SK-N-SH treated with all-trans-retinoic acid at 6 μM for 48 hours (cell line): ENCODE data around the gene PASK.

ENCODE experiments used
- ATAC-seq: fragments of 200-7000 bp; cut with Tn5 transposase; 3 replicates; pipeline ENCODE4 v1.9.1; 2020; ENCODE audit warnings: mild to moderate bottlenecking, moderate library complexity
- BACH2 ChIP-seq: fragments of 250-450 bp; sonication (Bioruptor Pico); IDR thresholded peaks from 2 replicates; pipeline ENCODE4 v1.9.0; 2021; ENCODE audit warnings: mild to moderate bottlenecking, borderline replicate concordance
- CSDC2 ChIP-seq: fragments of 250-450 bp; sonication (Bioruptor Pico); IDR thresholded peaks from 2 replicates; pipeline ENCODE4 v1.5.0; 2020; ENCODE audit warnings: mild to moderate bottlenecking, moderate library complexity
- CSRNP3 ChIP-seq: fragments of 250-450 bp; sonication (Bioruptor Pico); IDR thresholded peaks from 2 replicates; pipeline ENCODE4 v1.5.1; 2021; ENCODE audit warnings: mild to moderate bottlenecking, moderate library complexity
- ESRRG ChIP-seq: fragments of 250-450 bp; sonication (Bioruptor Pico); IDR thresholded peaks from 2 replicates; pipeline ENCODE4 v1.6.1; 2021; ENCODE audit warnings: mild to moderate bottlenecking
- ISL1 ChIP-seq: fragments of 250-450 bp; sonication (Bioruptor Pico); IDR thresholded peaks from 2 replicates; pipeline ENCODE4 v2.1.2; 2022; ENCODE audit warnings: mild to moderate bottlenecking, moderate library complexity
- OSR1 ChIP-seq: fragments of 250-450 bp; sonication (Bioruptor Pico); IDR thresholded peaks from 2 replicates; pipeline ENCODE4 v1.8.0; 2022; ENCODE audit warnings: moderate library complexity, mild to moderate bottlenecking, inconsistent platforms
- PATZ1 ChIP-seq: fragments of 250-450 bp; sonication (Bioruptor Pico); IDR thresholded peaks from 2 replicates; pipeline ENCODE4 v1.8.0; 2020; ENCODE audit warnings: mild to moderate bottlenecking, moderate library complexity, borderline replicate concordance
- PPARA ChIP-seq: fragments of 250-450 bp; sonication (Bioruptor Pico); IDR thresholded peaks from 2 replicates; pipeline ENCODE4 v1.5.0; 2020; ENCODE audit warnings: mild to moderate bottlenecking, borderline replicate concordance
- RARB ChIP-seq: fragments of 250-450 bp; sonication (Bioruptor Pico); IDR thresholded peaks from 2 replicates; pipeline ENCODE4 v1.8.0; 2021; ENCODE audit warnings: mild to moderate bottlenecking, moderate library complexity
- TCF4 ChIP-seq: fragments of 250-450 bp; sonication (Bioruptor Pico); IDR thresholded peaks from 2 replicates; pipeline ENCODE4 v1.8.0; 2021; ENCODE audit warnings: mild to moderate bottlenecking, moderate library complexity, borderline replicate concordance
- TOX ChIP-seq: fragments of 250-450 bp; sonication (Bioruptor Pico); IDR thresholded peaks from 2 replicates; pipeline ENCODE4 v1.8.0; 2021; ENCODE audit warnings: mild to moderate bottlenecking, moderate library complexity, borderline replicate concordance
- ZC3H10 ChIP-seq: fragments of 250-450 bp; sonication (Bioruptor Pico); IDR thresholded peaks from 2 replicates; pipeline ENCODE4 v1.5.1; 2021; ENCODE audit warnings: mild to moderate bottlenecking, moderate library complexity
- ZFP3 ChIP-seq: fragments of 250-450 bp; sonication (Bioruptor Pico); IDR thresholded peaks from 2 replicates; pipeline ENCODE4 v1.5.0; 2020; ENCODE audit warnings: mild to moderate bottlenecking, moderate library complexity
- ZFP30 ChIP-seq: fragments of 450-650 bp; formaldehyde crosslinking; IDR thresholded peaks from 2 replicates; pipeline ENCODE4 v1.5.0; 2022; ENCODE audit warnings: mild to moderate bottlenecking, moderate library complexity
- ZNF565 ChIP-seq: fragments of 450-650 bp; formaldehyde crosslinking; conservative IDR thresholded peaks from 2 replicates; pipeline ENCODE4 v1.5.0; 2020; ENCODE audit warnings: low read depth, mild to moderate bottlenecking, moderate library complexity
- ZNF70 ChIP-seq: fragments of 450-650 bp; formaldehyde crosslinking; IDR thresholded peaks from 2 replicates; pipeline ENCODE4 v1.5.0; 2020; ENCODE audit warnings: mild to moderate bottlenecking, moderate library complexity
- ZNF8 ChIP-seq: fragments of 450-650 bp; formaldehyde crosslinking; IDR thresholded peaks from 2 replicates; pipeline ENCODE4 v1.5.0; 2020; ENCODE audit warnings: mild to moderate bottlenecking, moderate library complexity
- TF ChIP-seq, protein P1 (sequence below): fragments of 250-450 bp; sonication (Bioruptor Pico); IDR thresholded peaks from 2 replicates; pipeline ENCODE4 v1.5.0; 2020; ENCODE audit warnings: mild to moderate bottlenecking, moderate library complexity
- TF ChIP-seq, protein P2 (sequence below): fragments of 250-450 bp; sonication (Bioruptor Pico); IDR thresholded peaks from 2 replicates; pipeline ENCODE4 v1.5.1; 2020; ENCODE audit warnings: low read depth, mild to moderate bottlenecking, moderate library complexity
- TF ChIP-seq, protein P3 (sequence below): fragments of 250-450 bp; sonication (Bioruptor Pico); IDR thresholded peaks from 2 replicates; pipeline ENCODE4 v1.8.0; 2021; ENCODE audit warnings: low read depth, mild to moderate bottlenecking, moderate library complexity, borderline replicate concordance

The PASK gene

DNA sequence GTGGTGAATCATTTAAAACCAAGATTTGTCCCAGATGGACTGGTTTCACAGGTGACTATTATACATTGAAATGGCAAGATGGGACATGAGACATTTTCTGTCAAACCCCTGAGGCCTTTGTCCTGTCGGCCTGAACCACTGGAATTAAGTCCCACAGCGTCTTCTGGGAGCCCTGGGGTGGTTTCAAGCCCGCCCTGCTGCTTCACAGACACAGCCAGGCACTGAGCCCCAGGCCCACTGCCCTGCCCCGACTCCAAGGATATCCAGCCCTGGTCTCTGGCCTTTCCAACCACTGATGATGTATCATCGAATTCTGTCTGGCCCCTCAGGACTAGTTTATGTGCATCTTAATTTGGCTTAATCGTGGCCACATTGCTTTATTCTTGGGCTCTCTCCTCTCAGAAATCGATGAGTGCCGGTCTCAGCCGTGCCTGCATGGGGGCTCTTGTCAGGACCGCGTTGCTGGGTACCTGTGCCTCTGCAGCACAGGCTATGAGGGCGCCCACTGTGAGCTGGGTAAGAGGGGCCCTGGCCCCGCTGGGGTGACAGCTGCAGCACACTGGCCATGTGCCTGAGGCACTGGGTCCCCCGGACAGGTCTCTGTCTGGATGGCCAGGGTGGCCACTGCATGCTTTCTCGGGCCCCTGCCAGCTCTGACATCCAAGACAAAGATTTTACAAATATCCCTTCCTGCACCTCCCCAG, 86.7 kb downstream of the PASK start:
- TF ChIP-seq, protein P1, sequence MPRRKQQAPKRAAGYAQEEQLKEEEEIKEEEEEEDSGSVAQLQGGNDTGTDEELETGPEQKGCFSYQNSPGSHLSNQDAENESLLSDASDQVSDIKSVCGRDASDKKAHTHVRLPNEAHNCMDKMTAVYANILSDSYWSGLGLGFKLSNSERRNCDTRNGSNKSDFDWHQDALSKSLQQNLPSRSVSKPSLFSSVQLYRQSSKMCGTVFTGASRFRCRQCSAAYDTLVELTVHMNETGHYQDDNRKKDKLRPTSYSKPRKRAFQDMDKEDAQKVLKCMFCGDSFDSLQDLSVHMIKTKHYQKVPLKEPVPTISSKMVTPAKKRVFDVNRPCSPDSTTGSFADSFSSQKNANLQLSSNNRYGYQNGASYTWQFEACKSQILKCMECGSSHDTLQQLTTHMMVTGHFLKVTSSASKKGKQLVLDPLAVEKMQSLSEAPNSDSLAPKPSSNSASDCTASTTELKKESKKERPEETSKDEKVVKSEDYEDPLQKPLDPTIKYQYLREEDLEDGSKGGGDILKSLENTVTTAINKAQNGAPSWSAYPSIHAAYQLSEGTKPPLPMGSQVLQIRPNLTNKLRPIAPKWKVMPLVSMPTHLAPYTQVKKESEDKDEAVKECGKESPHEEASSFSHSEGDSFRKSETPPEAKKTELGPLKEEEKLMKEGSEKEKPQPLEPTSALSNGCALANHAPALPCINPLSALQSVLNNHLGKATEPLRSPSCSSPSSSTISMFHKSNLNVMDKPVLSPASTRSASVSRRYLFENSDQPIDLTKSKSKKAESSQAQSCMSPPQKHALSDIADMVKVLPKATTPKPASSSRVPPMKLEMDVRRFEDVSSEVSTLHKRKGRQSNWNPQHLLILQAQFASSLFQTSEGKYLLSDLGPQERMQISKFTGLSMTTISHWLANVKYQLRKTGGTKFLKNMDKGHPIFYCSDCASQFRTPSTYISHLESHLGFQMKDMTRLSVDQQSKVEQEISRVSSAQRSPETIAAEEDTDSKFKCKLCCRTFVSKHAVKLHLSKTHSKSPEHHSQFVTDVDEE (CRISPR knock-in tag) = no peak
- no peak for TF ChIP-seq ZC3H10 (CRISPR knock-in tag)
- no peak for TF ChIP-seq CSDC2 (CRISPR knock-in tag)
- no peak for TF ChIP-seq ISL1 (CRISPR knock-in tag)
- no peak for TF ChIP-seq ZNF70 (CRISPR knock-in tag)
- TF ChIP-seq ZFP30 (CRISPR knock-in tag) = no peak
- TF ChIP-seq PPARA (CRISPR knock-in tag) = no peak
- TF ChIP-seq, protein P2, sequence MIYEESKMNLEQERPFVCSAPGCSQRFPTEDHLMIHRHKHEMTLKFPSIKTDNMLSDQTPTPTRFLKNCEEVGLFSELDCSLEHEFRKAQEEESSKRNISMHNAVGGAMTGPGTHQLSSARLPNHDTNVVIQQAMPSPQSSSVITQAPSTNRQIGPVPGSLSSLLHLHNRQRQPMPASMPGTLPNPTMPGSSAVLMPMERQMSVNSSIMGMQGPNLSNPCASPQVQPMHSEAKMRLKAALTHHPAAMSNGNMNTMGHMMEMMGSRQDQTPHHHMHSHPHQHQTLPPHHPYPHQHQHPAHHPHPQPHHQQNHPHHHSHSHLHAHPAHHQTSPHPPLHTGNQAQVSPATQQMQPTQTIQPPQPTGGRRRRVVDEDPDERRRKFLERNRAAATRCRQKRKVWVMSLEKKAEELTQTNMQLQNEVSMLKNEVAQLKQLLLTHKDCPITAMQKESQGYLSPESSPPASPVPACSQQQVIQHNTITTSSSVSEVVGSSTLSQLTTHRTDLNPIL (CRISPR knock-in tag) = no peak
- TF ChIP-seq, protein P3, sequence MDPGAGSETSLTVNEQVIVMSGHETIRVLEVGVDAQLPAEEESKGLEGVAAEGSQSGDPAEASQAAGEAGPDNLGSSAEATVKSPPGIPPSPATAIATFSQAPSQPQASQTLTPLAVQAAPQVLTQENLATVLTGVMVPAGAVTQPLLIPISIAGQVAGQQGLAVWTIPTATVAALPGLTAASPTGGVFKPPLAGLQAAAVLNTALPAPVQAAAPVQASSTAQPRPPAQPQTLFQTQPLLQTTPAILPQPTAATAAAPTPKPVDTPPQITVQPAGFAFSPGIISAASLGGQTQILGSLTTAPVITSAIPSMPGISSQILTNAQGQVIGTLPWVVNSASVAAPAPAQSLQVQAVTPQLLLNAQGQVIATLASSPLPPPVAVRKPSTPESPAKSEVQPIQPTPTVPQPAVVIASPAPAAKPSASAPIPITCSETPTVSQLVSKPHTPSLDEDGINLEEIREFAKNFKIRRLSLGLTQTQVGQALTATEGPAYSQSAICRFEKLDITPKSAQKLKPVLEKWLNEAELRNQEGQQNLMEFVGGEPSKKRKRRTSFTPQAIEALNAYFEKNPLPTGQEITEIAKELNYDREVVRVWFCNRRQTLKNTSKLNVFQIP (CRISPR knock-in tag) = no peak
- TF ChIP-seq OSR1 (CRISPR knock-in tag) = no peak
- TF ChIP-seq RARB = no peak
- no peak for TF ChIP-seq TCF4 (CRISPR knock-in tag)
- TF ChIP-seq PATZ1 = no peak
- no peak for TF ChIP-seq CSRNP3 (CRISPR knock-in tag)
- no peak for TF ChIP-seq TOX (CRISPR knock-in tag)
- no peak for TF ChIP-seq ZNF565
- no peak for TF ChIP-seq ESRRG (CRISPR knock-in tag)
- TF ChIP-seq ZNF8 (CRISPR knock-in tag) = no peak
- no peak for TF ChIP-seq BACH2 (CRISPR knock-in tag)
- TF ChIP-seq, all 23 proteins: peak for 0
- ATAC-seq = no peak

DNA sequence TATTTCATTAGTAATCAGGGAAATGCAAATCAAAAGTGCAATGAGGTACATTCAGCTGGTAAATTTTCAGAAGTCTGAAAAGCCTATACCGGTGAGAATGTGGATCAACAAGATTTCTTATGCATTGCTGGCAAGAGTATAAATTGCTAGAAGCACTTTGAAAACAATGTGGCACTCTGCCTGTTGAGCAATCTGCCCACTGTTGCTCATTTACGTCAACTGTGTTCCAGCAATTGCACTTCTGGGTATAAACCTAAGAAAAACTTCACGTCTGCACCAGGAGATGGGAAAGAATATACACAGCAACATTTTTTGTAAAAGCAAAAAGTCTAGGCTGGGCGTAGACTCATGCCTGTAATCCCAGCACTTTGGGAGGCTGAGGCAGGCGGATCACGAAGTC, 88.0 kb downstream of the PASK start:
- ATAC-seq = no peak
- no peak for TF ChIP-seq PATZ1
- no peak for TF ChIP-seq ZNF8 (CRISPR knock-in tag)
- TF ChIP-seq, protein P3 (CRISPR knock-in tag) = no peak
- TF ChIP-seq OSR1 (CRISPR knock-in tag) = no peak
- no peak for TF ChIP-seq CSDC2 (CRISPR knock-in tag)
- TF ChIP-seq BACH2 (CRISPR knock-in tag) = no peak
- no peak for TF ChIP-seq ZNF70 (CRISPR knock-in tag)
- no peak for TF ChIP-seq CSRNP3 (CRISPR knock-in tag)
- TF ChIP-seq ISL1 (CRISPR knock-in tag) = no peak
- TF ChIP-seq ZNF565 = no peak
- TF ChIP-seq TCF4 (CRISPR knock-in tag) = no peak
- TF ChIP-seq ZFP3 (CRISPR knock-in tag) = no peak
- TF ChIP-seq, protein P1 (CRISPR knock-in tag) = no peak
- no peak for TF ChIP-seq ZFP30 (CRISPR knock-in tag)
